HCT116 (cell line): ENCODE data around the gene DOCK4.

Experiments used
- CTCF ChIP-seq, 3 experiments: fragments of 200-600 bp in 1 of 3; sonication (generic) in 1 of 3; IDR thresholded peaks in 2 of 3; conservative IDR thresholded peaks in 1 of 3; 2 replicates each; pipeline ENCODE4 v1.5.1; 2012 to 2017; ENCODE audit warnings: low read depth in 2 of 3, low read length in 2 of 3, antibody characterized with exemption in 1 of 3, borderline replicate concordance in 1 of 3, control low read depth in 1 of 3, mild to moderate bottlenecking in 1 of 3, mixed read lengths in 1 of 3, mixed run types in 1 of 3, moderate library complexity in 1 of 3; ENCODE audit not compliant: insufficient read depth in 1 of 3
- ELF1 ChIP-seq: IDR thresholded peaks from 2 replicates; pipeline ENCODE4 v1.6.1; 2012; ENCODE audit warnings: low read depth, borderline replicate concordance
- EZH2 ChIP-seq: fragments of 200-600 bp; sonication (generic); IDR thresholded peaks from 2 replicates; pipeline ENCODE4 v1.6.1; 2017; ENCODE audit warnings: antibody characterized with exemption, mixed run types
- EZH2phosphoT487 ChIP-seq: fragments of 200-600 bp; IDR thresholded peaks from 2 replicates; pipeline ENCODE4 v1.6.1; 2018; ENCODE audit warnings: antibody characterized with exemption, borderline replicate concordance
- FOSL1 ChIP-seq: IDR thresholded peaks from 2 replicates; pipeline ENCODE4 v1.6.1; 2012; ENCODE audit warnings: low read depth
- JUND ChIP-seq: IDR thresholded peaks from 2 replicates; pipeline ENCODE4 v1.6.1; 2012
- POLR2A ChIP-seq: IDR thresholded peaks from 2 replicates; pipeline ENCODE4 v1.7.0; 2011; ENCODE audit warnings: borderline replicate concordance; ENCODE audit not compliant: insufficient read depth, insufficient read length; ENCODE audit errors: extremely low read depth
- RAD21 ChIP-seq: IDR thresholded peaks from 2 replicates; pipeline ENCODE4 v1.6.1; 2012; ENCODE audit warnings: low read depth, mild to moderate bottlenecking
- YY1 ChIP-seq: IDR thresholded peaks from 2 replicates; pipeline ENCODE4 v1.6.1; 2011; ENCODE audit warnings: low read length, low read depth, moderate library complexity, mild to moderate bottlenecking; ENCODE audit not compliant: insufficient replicate concordance; ENCODE audit errors: extremely low read depth
- ZNF274 ChIP-seq: fragments of 200-500 bp; sonication (Bioruptor generic); IDR thresholded peaks from 2 replicates; pipeline ENCODE4 v1.6.1; 2014; ENCODE audit warnings: mild to moderate bottlenecking, low read depth, low read length, inconsistent platforms
- TF ChIP-seq, protein P1 (sequence below): IDR thresholded peaks from 2 replicates; pipeline ENCODE4 v1.6.1; 2012; ENCODE audit warnings: low read depth

DNA sequence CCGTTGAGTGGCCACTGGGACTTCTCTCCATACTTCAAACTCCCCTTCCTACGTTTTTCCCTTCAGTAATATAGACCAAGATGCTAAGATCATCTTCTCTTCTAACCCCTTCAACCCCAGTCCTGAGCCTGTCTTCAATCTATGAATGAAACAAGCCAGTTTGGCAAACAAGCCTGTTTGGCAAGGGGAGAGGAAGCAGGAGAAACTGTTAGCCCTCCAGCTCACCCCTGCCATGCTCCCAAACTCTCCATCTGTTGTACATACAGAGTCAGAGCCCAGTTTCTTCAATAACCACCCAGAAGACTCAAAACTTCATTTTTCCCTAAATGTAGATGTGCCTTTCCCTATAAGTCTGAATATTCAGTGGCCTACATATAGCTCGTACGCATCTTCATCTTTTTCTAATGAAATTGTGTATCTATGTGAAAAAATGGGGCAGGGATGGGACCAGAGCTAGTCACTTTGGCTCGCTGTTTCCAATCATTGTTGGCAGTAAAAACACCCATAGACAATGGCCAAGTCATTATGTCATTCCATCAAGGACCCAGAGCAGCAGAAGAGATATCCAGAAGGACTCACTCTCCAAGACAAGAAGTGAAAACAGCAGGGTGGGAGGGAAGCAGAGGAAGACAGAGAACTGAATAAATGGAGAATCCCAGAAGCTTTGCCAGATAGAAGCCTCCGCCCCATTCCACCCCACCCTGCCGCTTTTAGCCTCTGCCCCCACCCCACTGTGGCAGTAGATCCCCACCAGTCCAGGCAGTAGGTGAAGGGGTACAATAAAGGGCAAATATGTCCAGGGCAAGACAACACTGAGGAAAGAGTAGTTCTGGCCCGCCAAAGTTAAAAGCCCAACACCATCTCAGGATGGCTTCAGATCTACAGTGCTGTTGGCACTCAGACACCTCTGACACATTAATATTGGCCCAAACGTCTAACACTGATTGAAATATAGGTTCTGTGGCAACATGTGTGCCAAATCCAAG lies 87.3 kb downstream of the DOCK4 start:
- TF ChIP-seq RAD21 (no peak), EZH2 (no peak), CTCF (IDR thresholded peaks at IDR 0.05 in 2 of 3, conservative IDR thresholded peaks at IDR 0.05 in 1 of 3; ENCODE audit: borderline replicate concordance in 1 of 3, insufficient read depth in 1 of 3, low read depth in 2 of 3, low read length in 2 of 3) (no peak), EZH2phosphoT487 (no peak), FOSL1 (no peak), ZNF274 (no peak), POLR2A (no peak), JUND (no peak), YY1 (no peak), ELF1 (no peak)
- TF ChIP-seq, protein P1, sequence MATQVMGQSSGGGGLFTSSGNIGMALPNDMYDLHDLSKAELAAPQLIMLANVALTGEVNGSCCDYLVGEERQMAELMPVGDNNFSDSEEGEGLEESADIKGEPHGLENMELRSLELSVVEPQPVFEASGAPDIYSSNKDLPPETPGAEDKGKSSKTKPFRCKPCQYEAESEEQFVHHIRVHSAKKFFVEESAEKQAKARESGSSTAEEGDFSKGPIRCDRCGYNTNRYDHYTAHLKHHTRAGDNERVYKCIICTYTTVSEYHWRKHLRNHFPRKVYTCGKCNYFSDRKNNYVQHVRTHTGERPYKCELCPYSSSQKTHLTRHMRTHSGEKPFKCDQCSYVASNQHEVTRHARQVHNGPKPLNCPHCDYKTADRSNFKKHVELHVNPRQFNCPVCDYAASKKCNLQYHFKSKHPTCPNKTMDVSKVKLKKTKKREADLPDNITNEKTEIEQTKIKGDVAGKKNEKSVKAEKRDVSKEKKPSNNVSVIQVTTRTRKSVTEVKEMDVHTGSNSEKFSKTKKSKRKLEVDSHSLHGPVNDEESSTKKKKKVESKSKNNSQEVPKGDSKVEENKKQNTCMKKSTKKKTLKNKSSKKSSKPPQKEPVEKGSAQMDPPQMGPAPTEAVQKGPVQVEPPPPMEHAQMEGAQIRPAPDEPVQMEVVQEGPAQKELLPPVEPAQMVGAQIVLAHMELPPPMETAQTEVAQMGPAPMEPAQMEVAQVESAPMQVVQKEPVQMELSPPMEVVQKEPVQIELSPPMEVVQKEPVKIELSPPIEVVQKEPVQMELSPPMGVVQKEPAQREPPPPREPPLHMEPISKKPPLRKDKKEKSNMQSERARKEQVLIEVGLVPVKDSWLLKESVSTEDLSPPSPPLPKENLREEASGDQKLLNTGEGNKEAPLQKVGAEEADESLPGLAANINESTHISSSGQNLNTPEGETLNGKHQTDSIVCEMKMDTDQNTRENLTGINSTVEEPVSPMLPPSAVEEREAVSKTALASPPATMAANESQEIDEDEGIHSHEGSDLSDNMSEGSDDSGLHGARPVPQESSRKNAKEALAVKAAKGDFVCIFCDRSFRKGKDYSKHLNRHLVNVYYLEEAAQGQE: no peak
